Vagina (tissue), 2 donors: ENCODE results near the gene ACSM3.

Source experiments
- CTCF ChIP-seq, 3 experiments: fragments of 450-650 bp in 2 of 3; fragments of 200-600 bp in 1 of 3; sonication (generic) in 1 of 3; IDR thresholded peaks; one replicate each; pipeline ENCODE4 v1.5.1; 2017 to 2019; ENCODE audit warnings: antibody characterized with exemption in 3 of 3, mild to moderate bottlenecking in 2 of 3, moderate library complexity in 2 of 3
- POLR2AphosphoS5 ChIP-seq, 2 donors: sonication (generic); formaldehyde crosslinking; IDR thresholded peaks; one replicate each; pipeline ENCODE4 v1.9.0; 2017; ENCODE audit warnings: antibody characterized with exemption in 2 of 2, mild to moderate bottlenecking in 2 of 2, low read depth in 1 of 2; ENCODE audit not compliant: insufficient read depth in 1 of 2

- TF ChIP-seq CTCF (IDR thresholded peaks at IDR 0.05) (no peak), POLR2AphosphoS5 (IDR thresholded peaks at IDR 0.05; ENCODE audit: insufficient read depth in 1 of 2, low read depth in 1 of 2) (no peak)
Observed at GRCh38 chr16:20743591-20743990, 20.2 kb upstream of the ACSM3 start.
